HG03354 (cell line): ENCODE measurements around the gene TDRD6.
A peak's percentile ranks its signal among the peaks of the same experiment; 100 is the strongest.
"Not testable (repeated sequence)": the region's sequence is repeated elsewhere in the genome, so short reads cannot be mapped to it uniquely, and the experiment has no call there.

Source experiments
- ATAC-seq: cut with Tn5 transposase; IDR thresholded peaks from one replicate; pipeline ENCODE4 v1.9.1; 2021; ENCODE audit warnings: mild to moderate bottlenecking; ENCODE audit not compliant: unreplicated experiment, poor library complexity, severe bottlenecking

TDRD6 gene

GRCh38 chr6:46687619-46688097, at the start of gene TDRD6:
Gene TDRD6 (plus strand): TSS chr6:46687885. CDS start chr6:46688129, 244 bp downstream.
- ATAC-seq: no peak

- no peak for ATAC-seq
Measured at GRCh38 chr6:46637933-46638332, 49.8 kb upstream of the TDRD6 start.

GRCh38 chr6:46638650-46639049, 49.0 kb upstream of the TDRD6 start:
- ATAC-seq: no peak

- ATAC-seq: no peak
Measured at GRCh38 chr6:46642928-46643751, 44.5 kb upstream of the TDRD6 start.

GRCh38 chr6:46645265-46645664, 42.4 kb upstream of the TDRD6 start:
- no peak for ATAC-seq

GRCh38 chr6:46648108-46648507, 39.6 kb upstream of the TDRD6 start:
- not testable (repeated sequence) for ATAC-seq

- no peak for ATAC-seq
Measured at GRCh38 chr6:46648869-46649492, 38.7 kb upstream of the TDRD6 start.

- ATAC-seq: no peak
Measured at GRCh38 chr6:46651006-46651405, 36.7 kb upstream of the TDRD6 start.

- ATAC-seq: no peak
Measured at GRCh38 chr6:46651816-46652215, 35.9 kb upstream of the TDRD6 start.

- no peak for ATAC-seq
Measured at GRCh38 chr6:46652232-46652602, 35.5 kb upstream of the TDRD6 start.

- ATAC-seq: peak; percentile 100
Measured at GRCh38 chr6:46652603-46653438, 34.9 kb upstream of the TDRD6 start, which contains the start of the genes CYP39A1 and SLC25A27. Gene CYP39A1 (minus strand): TSS chr6:46652818. CDS start chr6:46652582, 236 bp downstream. Gene SLC25A27 (plus strand): TSS chr6:46652975. CDS start chr6:46653193, 218 bp downstream.

- ATAC-seq: no peak
Measured at GRCh38 chr6:46653439-46654195, 34.1 kb upstream of the TDRD6 start.

GRCh38 chr6:46655803-46656202, 31.9 kb upstream of the TDRD6 start:
- ATAC-seq: no peak

GRCh38 chr6:46657642-46658041, 30.0 kb upstream of the TDRD6 start:
- ATAC-seq: no peak

- no peak for ATAC-seq
Measured at GRCh38 chr6:46661483-46661882, 26.2 kb upstream of the TDRD6 start.

- no peak for ATAC-seq
Measured at GRCh38 chr6:46667377-46667776, 20.3 kb upstream of the TDRD6 start.

GRCh38 chr6:46674410-46674809, 13.3 kb upstream of the TDRD6 start:
- no peak for ATAC-seq

- no peak for ATAC-seq
Measured at GRCh38 chr6:46676604-46677313, 10.9 kb upstream of the TDRD6 start.

GRCh38 chr6:46677314-46677654, 10.4 kb upstream of the TDRD6 start:
- ATAC-seq: no peak
